ENCODE measurements around the gene ATP10D.

Gene ATP10D

GRCh38 chr4:47590325-47590724 lies 105.2 kb downstream of the ATP10D start:
- DNase-seq (ENCODE audit: low read depth in 2 of 2), result no peak

- no peak for DNase-seq (ENCODE audit: low read depth in 2 of 2)
Observed at GRCh38 chr4:47597696-47598095, 112.6 kb downstream of the ATP10D start.

- no peak for DNase-seq (ENCODE audit: low read depth in 2 of 2)
Observed at GRCh38 chr4:47598320-47598719, 113.2 kb downstream of the ATP10D start.

- DNase-seq (ENCODE audit: low read depth in 2 of 2), result no peak
Observed at GRCh38 chr4:47598896-47599295, 113.8 kb downstream of the ATP10D start.

- no peak for DNase-seq (ENCODE audit: low read depth in 2 of 2)
Observed at GRCh38 chr4:47606482-47606881, 121.4 kb downstream of the ATP10D start.

GRCh38 chr4:47612116-47613023 lies 127.3 kb downstream of the ATP10D start:
- no peak for DNase-seq (ENCODE audit: low read depth in 2 of 2)

GRCh38 chr4:47615385-47615784 lies 130.3 kb downstream of the ATP10D start:
- no peak for DNase-seq (ENCODE audit: low read depth in 2 of 2)

- DNase-seq (ENCODE audit: low read depth in 2 of 2), result no peak
Observed at GRCh38 chr4:47617607-47618006, 132.5 kb downstream of the ATP10D start.

GRCh38 chr4:47619691-47620090 lies 134.6 kb downstream of the ATP10D start:
- no peak for DNase-seq (ENCODE audit: low read depth in 2 of 2)

- DNase-seq (ENCODE audit: low read depth in 2 of 2), result no peak
Observed at GRCh38 chr4:47621181-47621580, 136.1 kb downstream of the ATP10D start.

- DNase-seq (ENCODE audit: low read depth in 2 of 2), result no peak
Observed at GRCh38 chr4:47624031-47624441, 139.0 kb downstream of the ATP10D start.

- no peak for DNase-seq (ENCODE audit: low read depth in 2 of 2)
Observed at GRCh38 chr4:47631161-47631560, 146.1 kb downstream of the ATP10D start.

- DNase-seq (ENCODE audit: low read depth in 2 of 2), result no peak
Observed at GRCh38 chr4:47639531-47639930, 154.5 kb downstream of the ATP10D start.

GRCh38 chr4:47640911-47641310 lies 155.8 kb downstream of the ATP10D start:
- no peak for DNase-seq (ENCODE audit: low read depth in 2 of 2)

GRCh38 chr4:47641755-47642154 lies 156.7 kb downstream of the ATP10D start:
- no peak for DNase-seq (ENCODE audit: low read depth in 2 of 2)

- DNase-seq (ENCODE audit: low read depth in 2 of 2), result no peak
Observed at GRCh38 chr4:47642191-47642830, 157.2 kb downstream of the ATP10D start.
